ENCODE results near the gene RELCH.

RELCH gene

DNA sequence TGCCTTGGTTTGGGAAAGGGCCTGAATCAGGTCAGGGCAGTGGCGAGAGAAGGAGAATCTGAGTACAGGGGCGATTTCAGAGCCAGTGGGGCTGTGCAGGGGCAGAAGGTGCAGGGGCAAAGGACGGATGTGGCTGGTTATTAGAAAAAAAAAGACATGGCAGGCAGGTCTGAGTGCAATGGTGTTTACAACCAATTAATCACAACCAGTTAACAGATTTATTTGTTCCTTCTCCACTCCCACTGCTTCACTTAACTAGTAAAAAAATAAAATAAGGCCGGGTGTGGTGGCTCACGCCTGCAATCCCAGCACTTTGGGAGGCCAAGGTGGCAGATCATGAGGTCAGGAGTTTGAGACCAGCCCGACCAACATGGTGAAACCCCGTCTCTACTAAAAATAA is 143.6 kb downstream of the RELCH start:
- no peak overlapping the region for H3K4me3 Mint-ChIP-seq
- ATAC-seq = no peak
- H3K27me3 Mint-ChIP-seq = peaks cover 90% of the 10 kb centered on the region

DNA sequence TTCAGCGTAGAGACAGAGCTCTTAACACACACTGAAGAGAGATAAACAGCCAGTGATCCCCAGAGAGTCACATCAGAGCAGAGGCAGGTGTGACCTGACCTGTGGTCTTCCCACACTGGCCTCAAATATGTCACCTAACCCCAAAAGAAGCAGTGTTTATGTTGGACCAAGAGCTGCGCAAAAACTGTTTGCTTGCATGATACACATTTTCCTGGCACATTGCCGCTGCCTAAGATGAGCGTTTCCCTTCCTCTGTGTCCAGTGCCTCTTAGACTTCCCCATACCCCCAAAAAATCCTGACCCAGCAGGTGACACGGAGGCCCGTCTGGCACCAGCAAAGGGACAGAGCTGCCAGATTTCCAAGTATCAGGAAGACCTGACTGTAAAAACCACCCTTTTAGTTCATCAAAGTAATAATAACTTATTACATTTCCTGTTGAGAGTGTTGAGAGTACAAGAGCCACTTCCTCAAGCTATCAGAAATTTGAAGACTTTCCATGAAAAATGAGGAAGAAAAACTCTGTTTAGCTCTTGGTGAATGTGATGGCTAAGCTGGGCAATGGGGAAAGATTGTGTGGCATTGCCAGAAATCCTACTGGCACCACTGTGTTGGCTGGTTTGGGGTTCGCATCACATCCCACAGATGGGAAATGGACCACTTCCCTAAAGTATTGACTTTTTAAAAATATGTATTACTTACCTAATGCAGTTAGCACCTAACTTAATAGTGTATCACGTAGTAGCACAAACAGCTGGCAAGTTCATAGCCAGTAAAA is 144.7 kb downstream of the RELCH start:
- Mint-ChIP-seq H3K36me3 (no peaks in the 10 kb centered on the region), H3K27me3 (peaks cover 88% of the 10 kb centered on the region), H3K27ac (no peak overlapping the region), H3K9me3 (no peaks in the 10 kb centered on the region), H3K4me1 (peaks cover 8% of the 10 kb centered on the region), H3K4me3 (no peak overlapping the region)
- no peak for ATAC-seq

More for the DNA sequence above, 143.6 kb downstream of the RELCH start:
- H3K9me3 Mint-ChIP-seq = no peaks in the 10 kb centered on the region
- no peak overlapping the region for H3K27ac Mint-ChIP-seq
- H3K36me3 Mint-ChIP-seq = no peaks in the 10 kb centered on the region
- H3K4me1 Mint-ChIP-seq = peaks cover 19% of the 10 kb centered on the region

- peaks cover 8% of the 10 kb centered on the region for H3K4me1 Mint-ChIP-seq
- H3K27me3 Mint-ChIP-seq = peaks cover 84% of the 10 kb centered on the region
- no peaks in the 10 kb centered on the region for H3K9me3 Mint-ChIP-seq
- H3K4me3 Mint-ChIP-seq = no peak overlapping the region
- ATAC-seq = no peak
- H3K27ac Mint-ChIP-seq = no peak overlapping the region
- no peaks in the 10 kb centered on the region for H3K36me3 Mint-ChIP-seq
These were observed 145.4 kb downstream of the RELCH start for GRCh38 chr18:62332431-62332830.

GRCh38 chr18:62332964-62333695 is 146.1 kb downstream of the RELCH start:
- Mint-ChIP-seq H3K4me1 (peaks cover 8% of the 10 kb centered on the region), H3K9me3 (no peaks in the 10 kb centered on the region), H3K27ac (no peak overlapping the region), H3K36me3 (no peaks in the 10 kb centered on the region), H3K27me3 (peaks cover 77% of the 10 kb centered on the region), H3K4me3 (no peak overlapping the region)
- ATAC-seq = no peak

DNA sequence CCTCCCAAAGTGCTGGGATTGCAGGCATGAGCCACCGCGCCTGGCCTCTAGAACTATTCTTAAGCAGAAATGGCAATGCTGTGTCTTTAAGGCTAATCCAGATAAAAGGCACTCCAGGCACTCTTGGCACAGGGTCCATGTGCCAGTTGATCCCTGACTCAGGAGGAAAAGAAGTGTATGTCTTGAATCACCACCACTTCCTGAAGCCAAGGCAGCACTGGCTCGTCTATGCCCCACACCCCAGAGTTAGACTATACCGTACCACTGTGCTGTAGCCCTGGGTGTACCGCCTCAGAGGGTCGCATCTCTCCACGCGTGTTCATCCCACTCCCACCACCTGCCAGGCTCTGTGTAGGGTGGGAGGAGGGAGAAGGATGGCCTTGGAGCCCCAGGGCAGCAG is 147.1 kb downstream of the RELCH start:
- Mint-ChIP-seq H3K36me3 (no peaks in the 10 kb centered on the region), H3K27me3 (peaks cover 74% of the 10 kb centered on the region), H3K4me1 (peaks cover 8% of the 10 kb centered on the region), H3K27ac (no peak overlapping the region), H3K4me3 (no peak overlapping the region), H3K9me3 (no peaks in the 10 kb centered on the region)
- ATAC-seq = no peak

GRCh38 chr18:62335494-62335893 is 148.4 kb downstream of the RELCH start:
- no peak for ATAC-seq
- no peak overlapping the region for H3K27ac Mint-ChIP-seq
- peaks cover 8% of the 10 kb centered on the region for H3K4me1 Mint-ChIP-seq
- H3K4me3 Mint-ChIP-seq = no peak overlapping the region
- no peaks in the 10 kb centered on the region for H3K9me3 Mint-ChIP-seq
- no peaks in the 10 kb centered on the region for H3K36me3 Mint-ChIP-seq
- H3K27me3 Mint-ChIP-seq = peaks cover 69% of the 10 kb centered on the region

GRCh38 chr18:62336618-62337017 is 149.6 kb downstream of the RELCH start:
- Mint-ChIP-seq H3K36me3 (no peaks in the 10 kb centered on the region), H3K4me1 (peaks cover 6% of the 10 kb centered on the region), H3K27ac (no peak overlapping the region), H3K27me3 (peaks cover 58% of the 10 kb centered on the region), H3K4me3 (no peak overlapping the region), H3K9me3 (no peaks in the 10 kb centered on the region)
- no peak for ATAC-seq

DNA sequence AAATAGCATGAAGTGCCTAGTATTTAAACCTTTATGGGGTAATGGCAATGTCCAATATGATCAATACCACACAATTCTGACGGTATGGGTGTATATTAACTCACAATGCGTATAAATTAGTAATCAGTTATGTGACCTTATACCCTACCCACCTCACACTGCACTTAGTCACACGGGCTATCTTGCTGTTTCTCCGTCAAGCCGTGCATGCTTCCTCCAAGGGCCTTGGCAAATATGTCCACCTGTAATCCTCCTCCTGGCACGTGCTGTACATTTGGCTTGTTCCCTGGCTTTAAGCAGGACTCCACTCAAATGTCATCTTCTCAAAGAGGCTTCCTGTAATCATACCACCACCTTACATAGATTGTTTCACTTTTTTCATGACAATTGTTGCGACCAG is 150.3 kb downstream of the RELCH start:
- no peak overlapping the region for H3K27ac Mint-ChIP-seq
- no peaks in the 10 kb centered on the region for H3K4me1 Mint-ChIP-seq
- H3K27me3 Mint-ChIP-seq = peaks cover 50% of the 10 kb centered on the region
- no peaks in the 10 kb centered on the region for H3K9me3 Mint-ChIP-seq
- no peak overlapping the region for H3K4me3 Mint-ChIP-seq
- H3K36me3 Mint-ChIP-seq = no peaks in the 10 kb centered on the region
- no peak for ATAC-seq

GRCh38 chr18:62338446-62339105 is 151.5 kb downstream of the RELCH start:
- no peak for ATAC-seq
- peaks cover 38% of the 10 kb centered on the region for H3K27me3 Mint-ChIP-seq
- no peaks in the 10 kb centered on the region for H3K36me3 Mint-ChIP-seq
- H3K9me3 Mint-ChIP-seq = no peaks in the 10 kb centered on the region
- no peaks in the 10 kb centered on the region for H3K4me1 Mint-ChIP-seq
- no peak overlapping the region for H3K4me3 Mint-ChIP-seq
- no peak overlapping the region for H3K27ac Mint-ChIP-seq

- Mint-ChIP-seq H3K27ac (no peak overlapping the region), H3K4me3 (no peak overlapping the region), H3K27me3 (peaks cover 30% of the 10 kb centered on the region), H3K36me3 (no peaks in the 10 kb centered on the region), H3K4me1 (no peaks in the 10 kb centered on the region), H3K9me3 (no peaks in the 10 kb centered on the region)
- ATAC-seq = no peak
These were observed 152.3 kb downstream of the RELCH start for GRCh38 chr18:62339106-62339988.

DNA sequence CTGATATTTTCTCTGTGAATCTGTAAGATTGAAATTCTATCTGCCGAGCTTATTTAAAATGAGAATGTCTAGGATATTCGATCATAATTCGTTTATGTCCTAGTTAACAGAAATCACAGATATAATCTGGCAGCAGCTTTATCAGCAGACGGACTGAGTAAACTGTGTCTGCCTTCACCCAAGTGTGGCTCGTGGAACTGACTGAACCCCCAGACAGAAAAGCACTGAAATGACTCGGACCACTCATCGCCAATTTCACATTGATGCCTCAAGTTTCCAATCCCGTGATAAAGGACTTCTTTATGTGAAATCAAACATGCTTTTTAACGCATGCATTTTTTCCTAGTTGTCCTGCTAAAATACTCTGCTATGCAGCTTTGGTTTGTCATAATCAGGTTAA is 153.9 kb downstream of the RELCH start:
- H3K27me3 Mint-ChIP-seq = peaks cover 22% of the 10 kb centered on the region
- no peak for ATAC-seq
- no peaks in the 10 kb centered on the region for H3K36me3 Mint-ChIP-seq

DNA sequence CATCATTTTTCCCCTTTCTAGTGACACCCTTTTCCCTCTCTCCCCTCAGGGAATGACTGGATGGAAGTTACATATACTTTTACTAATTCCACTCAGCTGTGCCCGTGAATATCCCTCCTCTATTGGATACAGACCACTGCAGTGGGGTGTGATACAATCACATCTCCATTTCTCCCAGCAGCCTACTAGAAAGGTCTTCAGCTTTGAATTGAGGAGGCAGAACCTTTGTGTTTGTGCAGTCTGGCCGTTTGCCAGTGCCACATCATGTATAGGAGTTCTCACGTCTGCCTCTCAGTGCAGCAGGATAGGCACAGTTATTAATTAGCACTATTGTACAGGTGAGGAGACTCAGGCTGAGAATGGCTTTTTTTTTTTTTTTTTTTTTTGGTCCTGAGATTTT is 154.4 kb downstream of the RELCH start:
- Mint-ChIP-seq H3K27ac (no peak overlapping the region), H3K36me3 (no peaks in the 10 kb centered on the region), H3K9me3 (no peaks in the 10 kb centered on the region), H3K4me3 (no peak overlapping the region), H3K4me1 (no peaks in the 10 kb centered on the region), H3K27me3 (peaks cover 17% of the 10 kb centered on the region)
- no peak for ATAC-seq

More for the DNA sequence above, 153.9 kb downstream of the RELCH start:
- no peaks in the 10 kb centered on the region for H3K4me1 Mint-ChIP-seq
- H3K9me3 Mint-ChIP-seq = no peaks in the 10 kb centered on the region
- no peak overlapping the region for H3K4me3 Mint-ChIP-seq
- no peak overlapping the region for H3K27ac Mint-ChIP-seq

GRCh38 chr18:62342884-62343283 is 155.8 kb downstream of the RELCH start:
- Mint-ChIP-seq H3K4me3 (no peak overlapping the region), H3K27ac (no peak overlapping the region), H3K27me3 (peaks cover 16% of the 10 kb centered on the region), H3K36me3 (no peaks in the 10 kb centered on the region), H3K9me3 (no peaks in the 10 kb centered on the region), H3K4me1 (no peaks in the 10 kb centered on the region)
- ATAC-seq = no peak

DNA sequence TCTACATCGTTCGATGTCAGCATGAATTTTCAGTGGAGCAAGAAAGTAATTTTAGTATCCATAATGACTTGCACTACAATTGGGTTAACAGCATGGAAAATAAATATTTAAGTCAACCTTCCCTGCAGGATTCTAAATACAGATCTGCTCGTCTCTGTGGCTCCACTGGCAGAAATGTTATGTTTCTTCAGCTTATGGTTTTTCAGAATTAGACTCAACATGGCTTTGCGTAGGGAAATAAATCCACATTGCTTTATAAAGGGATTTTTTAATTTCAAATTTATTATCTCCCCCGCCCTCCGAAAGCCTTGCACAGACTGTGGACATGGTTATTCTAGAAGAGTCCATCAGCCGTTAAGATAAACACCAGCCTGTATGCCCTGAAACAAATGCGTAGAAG is 156.3 kb downstream of the RELCH start:
- H3K4me1 Mint-ChIP-seq = no peaks in the 10 kb centered on the region
- H3K27ac Mint-ChIP-seq = no peak overlapping the region
- peaks cover 16% of the 10 kb centered on the region for H3K27me3 Mint-ChIP-seq
- H3K36me3 Mint-ChIP-seq = no peaks in the 10 kb centered on the region
- no peaks in the 10 kb centered on the region for H3K9me3 Mint-ChIP-seq
- ATAC-seq = no peak
- H3K4me3 Mint-ChIP-seq = no peak overlapping the region

- Mint-ChIP-seq H3K4me3 (no peak overlapping the region), H3K9me3 (no peaks in the 10 kb centered on the region), H3K4me1 (no peaks in the 10 kb centered on the region), H3K27ac (no peak overlapping the region), H3K36me3 (no peaks in the 10 kb centered on the region), H3K27me3 (no peaks in the 10 kb centered on the region)
- peak; percentile 46 for ATAC-seq
These were observed 158.9 kb downstream of the RELCH start for GRCh38 chr18:62345909-62346308.
